Naive thymus-derived CD4-positive, alpha-beta T cell (primary cell): ENCODE measurements around the gene KLHL41. TPM values are rescaled to one million over a fixed set of nuclear protein-coding genes. Genes with fewer than 3 reads are reported as not detected.

Source experiments
- ATAC-seq: fragments of 150-1000 bp; cut with Tn5 transposase; 2 replicates; pipeline ENCODE4 v1.10.0; 2021; ENCODE audit warnings: mild to moderate bottlenecking, moderate library complexity
- CTCF ChIA-PET: fragments of 350-600 bp; sonication (Branson Sonifier 250); formaldehyde crosslinking; loops from one replicate; lab custom pipeline; 2021; ENCODE audit warnings: antibody characterized with exemption; lab: Charles Lee
- POLR2A ChIA-PET: fragments of 350-600 bp; sonication (Branson Sonifier 250); formaldehyde crosslinking; loops from one replicate; lab custom pipeline; 2021; ENCODE audit warnings: antibody characterized with exemption, inconsistent platforms; lab: Charles Lee
- DNase-seq, 9 donors: peaks; one replicate each; pipeline versions ENCODE4 v3.0.0 to v3.0.0-alpha.2; 2020 to 2022; ENCODE audit warnings: mixed read lengths in 1 of 9
- H3K27ac ChIP-seq: one replicate; pipeline ENCODE4 v1.7.0; 2013; ENCODE audit warnings: mild to moderate bottlenecking, low read depth, low read length, moderate library complexity
- H3K27me3 ChIP-seq, 2 donors: one replicate each; pipeline ENCODE4 v1.7.0; 2013; ENCODE audit warnings: low read length in 2 of 2, mild to moderate bottlenecking in 2 of 2, moderate library complexity in 2 of 2; ENCODE audit not compliant: control insufficient read depth in 2 of 2, insufficient read depth in 2 of 2
- H3K36me3 ChIP-seq, 3 experiments: 1 replicate in 2 of 3; 2 replicates in 1 of 3; pipeline ENCODE4 v1.7.0; 2013; ENCODE audit warnings: low read length in 3 of 3, mild to moderate bottlenecking in 3 of 3, moderate library complexity in 1 of 3; ENCODE audit not compliant: insufficient read depth in 3 of 3, control insufficient read depth in 2 of 3
- H3K4me1 ChIP-seq, 2 donors: one replicate each; pipeline ENCODE4 v1.7.0; 2013; ENCODE audit warnings: low read length in 2 of 2, mild to moderate bottlenecking in 2 of 2, moderate library complexity in 1 of 2; ENCODE audit not compliant: control insufficient read depth in 2 of 2, insufficient read depth in 2 of 2
- H3K4me3 ChIP-seq: 2 replicates; pipeline ENCODE4 v1.7.0; 2013; ENCODE audit warnings: mild to moderate bottlenecking, low read length
- H3K9me3 ChIP-seq, 3 experiments: 1 replicate in 2 of 3; 2 replicates in 1 of 3; pipeline ENCODE4 v1.7.0; 2013; ENCODE audit warnings: low read length in 3 of 3; ENCODE audit not compliant: control insufficient read depth in 2 of 3
- H3K27ac Mint-ChIP-seq, 9 donors: one replicate each; pipeline ENCODE4 v1.8.0; 2020 to 2022; ENCODE audit warnings: mixed read lengths in 9 of 9, mild to moderate bottlenecking in 8 of 9, moderate library complexity in 5 of 9, inconsistent platforms in 2 of 9
- H3K27me3 Mint-ChIP-seq, 5 donors: one replicate each; pipeline ENCODE4 v1.8.0; 2021 to 2022; ENCODE audit warnings: mixed read lengths in 5 of 5, mild to moderate bottlenecking in 1 of 5
- H3K36me3 Mint-ChIP-seq, 5 donors: one replicate each; pipeline ENCODE4 v1.8.0; 2020 to 2022; ENCODE audit warnings: mixed read lengths in 5 of 5, mild to moderate bottlenecking in 3 of 5, inconsistent platforms in 1 of 5
- H3K4me1 Mint-ChIP-seq, 7 donors: one replicate each; pipeline ENCODE4 v1.8.0; 2020 to 2022; ENCODE audit warnings: mixed read lengths in 7 of 7, mild to moderate bottlenecking in 3 of 7, inconsistent platforms in 1 of 7
- H3K4me3 Mint-ChIP-seq, 10 donors: one replicate each; pipeline ENCODE4 v1.8.0; 2020 to 2022; ENCODE audit warnings: mild to moderate bottlenecking in 10 of 10, mixed read lengths in 10 of 10, moderate library complexity in 6 of 10, inconsistent platforms in 2 of 10
- H3K9me3 Mint-ChIP-seq, 11 donors: one replicate each; pipeline ENCODE4 v1.8.0; 2020 to 2022; ENCODE audit warnings: mixed read lengths in 11 of 11, mild to moderate bottlenecking in 4 of 11, inconsistent platforms in 1 of 11, moderate library complexity in 1 of 11
- intact Hi-C, 2 donors: fragments of 100-400 bp; cut with micrococcal nuclease; formaldehyde crosslinking; loops; one replicate each; pipeline ENCODE4 v1.15.1; 2023
- polyA plus RNA-seq, 2 donors: library from polyadenylated mRNA; unstranded; fragments of 300-500 nt; fragmentation: Illumina TruSeq; gene quantifications; one replicate each; pipeline ENCODE4 v1.2.3, GENCODE V29; 2021
- total RNA-seq, 6 experiments: library from RNA in 5 of 6; stranded (reverse) in 5 of 6; gene quantifications; 1 replicate in 5 of 6; 2 replicates in 1 of 6; pipeline ENCODE4 v1.2.3 and lab custom pipeline; 2021 to 2026

The KLHL41 gene
- total and polyA plus RNA-seq, 7 experiments from 2014 or later, result 0.20 to 1.1 (median 0.46) TPM; not detected in 3

GRCh38 chr2:169493360-169493759 lies 16.1 kb upstream of the KLHL41 start:
- Mint-ChIP-seq H3K36me3 (peaks cover 0 to 22% (median 4%) of the 10 kb centered on the region in 5 donors), H3K27me3 (no peaks in the 10 kb centered on the region), H3K4me3 (no peak overlapping the region), H3K9me3 (no peaks in the 10 kb centered on the region), H3K27ac (no peak overlapping the region), H3K4me1 (no peaks in the 10 kb centered on the region)
- DNase-seq, result no peak
- Histone ChIP-seq H3K4me3 (no peak overlapping the region), H3K27me3 (no peaks in the 10 kb centered on the region), H3K27ac (no peak overlapping the region), H3K36me3 (no peaks in the 10 kb centered on the region), H3K9me3 (no peaks in the 10 kb centered on the region), H3K4me1 (no peaks in the 10 kb centered on the region)
- ATAC-seq, result no peak
- ChIA-PET CTCF (no interaction called here), POLR2A (no interaction called here)
- intact Hi-C loops, result no loop called here

- no peak overlapping the region for H3K27ac ChIP-seq
- no peaks in the 10 kb centered on the region for H3K4me1 Mint-ChIP-seq
- no peaks in the 10 kb centered on the region for H3K36me3 ChIP-seq
- DNase-seq, result no peak
- no peaks in the 10 kb centered on the region for H3K27me3 ChIP-seq
- H3K4me3 Mint-ChIP-seq, result no peak overlapping the region
- H3K27ac Mint-ChIP-seq, result no peak overlapping the region
- no peaks in the 10 kb centered on the region for H3K9me3 Mint-ChIP-seq
- H3K4me3 ChIP-seq, result no peak overlapping the region
- ChIA-PET POLR2A (no interaction called here), CTCF (no interaction called here)
- no peaks in the 10 kb centered on the region for H3K27me3 Mint-ChIP-seq
- no peaks in the 10 kb centered on the region for H3K4me1 ChIP-seq
- peaks cover 0 to 21% (median 4%) of the 10 kb centered on the region in 5 donors for H3K36me3 Mint-ChIP-seq
- intact Hi-C loops, result no loop called here
- no peak for ATAC-seq
- H3K9me3 ChIP-seq, result no peaks in the 10 kb centered on the region
These were observed 14.1 kb upstream of the KLHL41 start for GRCh38 chr2:169495310-169495928.

DNA sequence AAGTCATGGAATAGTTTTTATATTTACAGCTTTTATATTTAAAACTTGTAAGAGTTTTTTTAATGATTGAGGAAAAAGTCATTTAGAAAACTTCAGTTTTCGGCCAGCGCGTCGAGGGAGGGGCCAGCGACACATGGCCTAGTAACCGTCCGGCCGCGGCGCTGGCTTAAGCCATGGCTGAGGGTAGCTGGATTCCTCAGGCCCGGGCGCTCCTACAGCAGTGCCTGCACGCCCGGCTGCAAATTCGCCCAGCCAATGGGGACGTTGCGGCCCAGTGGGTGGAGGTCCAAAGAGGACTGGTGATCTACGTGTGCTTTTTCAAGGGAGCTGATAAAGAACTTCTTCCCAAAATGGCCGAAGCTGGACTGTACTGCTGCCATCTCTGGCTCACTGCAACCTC lies 4.9 kb upstream of the KLHL41 start:
- Mint-ChIP-seq H3K4me3 (no peak overlapping the region), H3K4me1 (no peaks in the 10 kb centered on the region), H3K27me3 (no peaks in the 10 kb centered on the region), H3K9me3 (no peaks in the 10 kb centered on the region), H3K36me3 (peaks cover 0 to 16% (median 9%) of the 10 kb centered on the region in 5 donors), H3K27ac (no peak overlapping the region)
- no peaks in the 10 kb centered on the region for H3K4me1 ChIP-seq
- intact Hi-C loops, result no loop called here
- H3K9me3 ChIP-seq, result no peaks in the 10 kb centered on the region
- ChIA-PET CTCF (no interaction called here), POLR2A (no interaction called here)
- H3K27me3 ChIP-seq, result no peaks in the 10 kb centered on the region
- H3K36me3 ChIP-seq, result no peaks in the 10 kb centered on the region
- H3K27ac ChIP-seq, result no peak overlapping the region
- no peak for ATAC-seq
- no peak for DNase-seq
- no peak overlapping the region for H3K4me3 ChIP-seq

GRCh38 chr2:169507698-169508097 lies 1.8 kb upstream of the KLHL41 start:
- no peak overlapping the region for H3K27ac Mint-ChIP-seq

DNA sequence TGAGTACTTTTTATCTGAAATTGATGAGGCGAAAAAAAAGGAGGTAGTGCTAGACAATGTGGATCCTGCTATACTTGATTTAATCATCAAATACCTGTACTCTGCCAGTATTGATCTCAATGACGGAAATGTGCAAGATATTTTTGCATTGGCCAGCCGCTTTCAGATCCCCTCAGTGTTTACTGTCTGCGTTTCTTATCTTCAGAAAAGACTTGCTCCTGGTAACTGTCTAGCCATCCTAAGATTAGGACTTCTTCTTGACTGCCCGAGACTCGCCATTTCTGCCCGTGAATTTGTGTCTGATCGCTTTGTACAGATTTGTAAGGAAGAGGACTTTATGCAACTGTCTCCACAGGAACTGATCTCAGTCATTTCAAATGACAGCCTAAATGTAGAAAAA lies 453 bp downstream of the KLHL41 start:
- no peaks in the 10 kb centered on the region for H3K4me1 ChIP-seq
- no peak for ATAC-seq
- H3K9me3 Mint-ChIP-seq, result no peaks in the 10 kb centered on the region
- H3K27ac ChIP-seq, result no peak overlapping the region
- no peak for DNase-seq
- no peak overlapping the region for H3K27ac Mint-ChIP-seq
- no peaks in the 10 kb centered on the region for H3K4me1 Mint-ChIP-seq
- CTCF ChIA-PET, result interaction anchor here (0.6 to 1.6 kb wide), 2 partner anchors 18 to 898 kb away, joined by 3 to 6 read pairs; no protein-coding TSS in a partner anchor
- peaks cover 0 to 10% (median 0%) of the 10 kb centered on the region in 5 donors for H3K36me3 Mint-ChIP-seq
- POLR2A ChIA-PET, result no interaction called here
- H3K27me3 Mint-ChIP-seq, result peaks cover 0 to 3% (median 0%) of the 10 kb centered on the region in 5 donors
- intact Hi-C loops, result no loop called here
- H3K4me3 Mint-ChIP-seq, result no peak overlapping the region
- H3K27me3 ChIP-seq, result no peaks in the 10 kb centered on the region
- no peaks in the 10 kb centered on the region for H3K36me3 ChIP-seq
- no peaks in the 10 kb centered on the region for H3K9me3 ChIP-seq
- no peak overlapping the region for H3K4me3 ChIP-seq

More at GRCh38 chr2:169507698-169508097, 1.8 kb upstream of the KLHL41 start:
- no peaks in the 10 kb centered on the region for H3K27me3 ChIP-seq
- DNase-seq, result no peak
- POLR2A ChIA-PET, result no interaction called here
- no peak overlapping the region for H3K27ac ChIP-seq
- Mint-ChIP-seq H3K27me3 (no peaks in the 10 kb centered on the region), H3K4me1 (no peaks in the 10 kb centered on the region), H3K4me3 (no peak overlapping the region), H3K36me3 (peaks cover 0 to 19% (median 9%) of the 10 kb centered on the region in 5 donors), H3K9me3 (no peaks in the 10 kb centered on the region)
- intact Hi-C loops, result no loop called here
- H3K9me3 ChIP-seq, result no peaks in the 10 kb centered on the region
- no peak for ATAC-seq
- CTCF ChIA-PET, result no interaction called here
- H3K4me1 ChIP-seq, result no peaks in the 10 kb centered on the region
- no peaks in the 10 kb centered on the region for H3K36me3 ChIP-seq
- H3K4me3 ChIP-seq, result no peak overlapping the region

DNA sequence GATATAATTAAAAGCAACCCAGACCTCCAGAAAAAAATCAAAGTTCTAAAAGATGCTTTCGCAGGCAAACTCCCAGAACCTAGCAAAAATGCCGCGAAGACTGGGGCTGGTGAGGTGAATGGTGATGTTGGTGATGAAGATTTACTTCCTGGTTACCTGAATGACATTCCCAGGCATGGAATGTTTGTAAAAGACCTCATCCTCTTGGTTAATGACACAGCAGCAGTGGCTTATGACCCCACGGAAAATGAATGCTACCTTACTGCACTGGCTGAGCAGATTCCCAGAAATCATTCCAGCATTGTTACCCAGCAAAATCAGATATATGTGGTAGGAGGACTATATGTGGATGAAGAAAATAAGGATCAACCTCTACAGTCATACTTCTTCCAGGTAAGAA lies 994 bp downstream of the KLHL41 start:
- Mint-ChIP-seq H3K4me3 (no peak overlapping the region), H3K36me3 (peaks cover 0 to 10% (median 0%) of the 10 kb centered on the region in 5 donors), H3K27me3 (peaks cover 0 to 4% (median 0%) of the 10 kb centered on the region in 5 donors), H3K27ac (no peak overlapping the region), H3K4me1 (no peaks in the 10 kb centered on the region), H3K9me3 (no peaks in the 10 kb centered on the region)
- no peaks in the 10 kb centered on the region for H3K27me3 ChIP-seq
- no peaks in the 10 kb centered on the region for H3K36me3 ChIP-seq
- intact Hi-C loops, result no loop called here
- ChIA-PET POLR2A (no interaction called here), CTCF (no interaction called here)
- no peak for ATAC-seq
- no peak overlapping the region for H3K27ac ChIP-seq
- H3K4me1 ChIP-seq, result no peaks in the 10 kb centered on the region
- DNase-seq, result no peak
- H3K4me3 ChIP-seq, result no peak overlapping the region
- H3K9me3 ChIP-seq, result no peaks in the 10 kb centered on the region

GRCh38 chr2:169511818-169512217 lies 2.3 kb downstream of the KLHL41 start:
- ChIA-PET POLR2A (no interaction called here), CTCF (no interaction called here)
- H3K27me3 Mint-ChIP-seq, result peaks cover 0 to 4% (median 0%) of the 10 kb centered on the region in 5 donors
- no peak for ATAC-seq
- intact Hi-C loops, result no loop called here
- H3K27ac ChIP-seq, result no peak overlapping the region
- H3K27me3 ChIP-seq, result no peaks in the 10 kb centered on the region
- no peaks in the 10 kb centered on the region for H3K9me3 ChIP-seq
- no peaks in the 10 kb centered on the region for H3K4me1 Mint-ChIP-seq
- no peak overlapping the region for H3K27ac Mint-ChIP-seq
- no peaks in the 10 kb centered on the region for H3K36me3 ChIP-seq
- no peaks in the 10 kb centered on the region for H3K9me3 Mint-ChIP-seq
- no peak overlapping the region for H3K4me3 Mint-ChIP-seq
- no peak for DNase-seq
- H3K4me3 ChIP-seq, result no peak overlapping the region
- H3K36me3 Mint-ChIP-seq, result peaks cover 0 to 10% (median 0%) of the 10 kb centered on the region in 5 donors
- no peaks in the 10 kb centered on the region for H3K4me1 ChIP-seq
